Gastrocnemius medialis (tissue), 4 donors: ENCODE results near the gene CD163.
A peak's percentile ranks its signal among the peaks of the same experiment; 100 is the strongest.

ENCODE experiments used
- CTCF ChIP-seq, 5 experiments: fragments of 450-650 bp in 3 of 5; fragments of 200-600 bp in 2 of 5; sonication (generic) in 2 of 5; IDR thresholded peaks in 4 of 5; conservative IDR thresholded peaks in 1 of 5; 1 replicate in 4 of 5; 2 replicates in 1 of 5; pipeline ENCODE4 v1.5.1; 2016 to 2019; ENCODE audit warnings: antibody characterized with exemption in 5 of 5, mild to moderate bottlenecking in 3 of 5, moderate library complexity in 3 of 5
- POLR2A ChIP-seq, 2 donors: fragments of 450-650 bp; IDR thresholded peaks; one replicate each; pipeline ENCODE4 v1.6.1; 2017; ENCODE audit warnings: antibody characterized with exemption in 2 of 2, mild to moderate bottlenecking in 2 of 2, moderate library complexity in 2 of 2

- TF ChIP-seq CTCF (IDR thresholded peaks at IDR 0.05 in 4 of 5, conservative IDR thresholded peaks at IDR 0.05 in 1 of 5) (no peak), POLR2A (IDR thresholded peaks at IDR 0.05) (peak in 1 of 2 donors; percentile 16)
Measured at GRCh38 chr12:7502612-7503011, 965 bp downstream of the CD163 start.
